Measurements from ENCODE around the gene PECR.

DNA sequence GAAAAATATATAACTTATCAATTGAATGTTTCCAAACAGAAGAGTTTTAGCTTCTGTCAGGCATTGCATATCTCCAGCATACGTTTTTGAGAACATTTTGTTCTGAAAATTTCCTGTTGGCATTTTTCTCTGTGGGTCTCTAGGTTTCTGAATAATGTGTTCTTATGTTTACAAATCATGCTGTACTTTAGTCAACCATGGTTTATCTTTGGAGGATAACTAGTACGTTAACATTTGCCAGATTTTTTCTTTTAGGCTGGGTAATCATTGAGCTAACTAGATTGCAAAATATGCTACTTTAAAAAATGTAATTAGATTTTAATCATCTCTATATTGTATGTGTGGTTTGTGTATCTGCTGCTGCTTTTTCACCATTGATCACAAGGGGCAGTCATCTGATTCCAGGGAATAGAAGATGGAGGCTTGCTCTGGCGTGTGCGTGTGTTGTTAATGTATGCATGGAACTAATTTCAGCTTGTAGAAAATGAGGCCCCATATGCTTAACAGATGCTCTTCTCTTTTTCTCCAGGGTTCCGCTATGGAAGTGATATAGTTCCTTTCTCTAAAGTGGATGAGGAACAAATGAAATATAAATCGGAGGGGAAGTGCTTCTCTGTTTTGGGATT is 48.9 kb upstream of the PECR start:
- TF ChIP-seq, protein P1, sequence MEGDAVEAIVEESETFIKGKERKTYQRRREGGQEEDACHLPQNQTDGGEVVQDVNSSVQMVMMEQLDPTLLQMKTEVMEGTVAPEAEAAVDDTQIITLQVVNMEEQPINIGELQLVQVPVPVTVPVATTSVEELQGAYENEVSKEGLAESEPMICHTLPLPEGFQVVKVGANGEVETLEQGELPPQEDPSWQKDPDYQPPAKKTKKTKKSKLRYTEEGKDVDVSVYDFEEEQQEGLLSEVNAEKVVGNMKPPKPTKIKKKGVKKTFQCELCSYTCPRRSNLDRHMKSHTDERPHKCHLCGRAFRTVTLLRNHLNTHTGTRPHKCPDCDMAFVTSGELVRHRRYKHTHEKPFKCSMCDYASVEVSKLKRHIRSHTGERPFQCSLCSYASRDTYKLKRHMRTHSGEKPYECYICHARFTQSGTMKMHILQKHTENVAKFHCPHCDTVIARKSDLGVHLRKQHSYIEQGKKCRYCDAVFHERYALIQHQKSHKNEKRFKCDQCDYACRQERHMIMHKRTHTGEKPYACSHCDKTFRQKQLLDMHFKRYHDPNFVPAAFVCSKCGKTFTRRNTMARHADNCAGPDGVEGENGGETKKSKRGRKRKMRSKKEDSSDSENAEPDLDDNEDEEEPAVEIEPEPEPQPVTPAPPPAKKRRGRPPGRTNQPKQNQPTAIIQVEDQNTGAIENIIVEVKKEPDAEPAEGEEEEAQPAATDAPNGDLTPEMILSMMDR (IDR thresholded peaks at IDR 0.05) = no peak
- no peak for TF ChIP-seq POLR2A (IDR thresholded peaks at IDR 0.05)
